Adrenal gland (tissue), 12 donors: ENCODE data around the gene SMIM10L2A. TPM values are rescaled to one million over a fixed set of nuclear protein-coding genes. Genes with fewer than 3 reads are reported as not detected.

Experiments used
- DNase-seq, 7 donors: peaks; one replicate each; pipeline ENCODE4 v3.0.0-alpha.2; 2019 to 2020
- H3K27ac ChIP-seq, 5 donors: fragments of 200-600 bp; sonication (generic) in 4 of 5; 1 replicate in 3 of 5; 2 replicates in 2 of 5; pipeline versions ENCODE4 v1.5.1 to v1.8.0; 2016 to 2020; ENCODE audit warnings: mild to moderate bottlenecking in 1 of 5
- H3K27me3 ChIP-seq: fragments of 200-600 bp; 2 replicates; pipeline ENCODE4 v1.8.0; 2021
- H3K36me3 ChIP-seq, 2 donors: fragments of 200-600 bp; replicated peaks in 1 of 2; 1 replicate in 1 of 2; 2 replicates in 1 of 2; pipeline versions ENCODE4 v1.5.1 to v1.8.0; 2018 to 2022
- H3K4me1 ChIP-seq, 2 donors: fragments of 200-600 bp; replicated peaks in 1 of 2; 1 replicate in 1 of 2; 2 replicates in 1 of 2; pipeline versions ENCODE4 v1.5.1 to v1.8.0; 2018 to 2021
- H3K4me3 ChIP-seq, 4 donors: fragments of 200-600 bp; sonication (generic) in 3 of 4; one replicate each; pipeline ENCODE4 v1.5.1; 2016 to 2018
- H3K9me3 ChIP-seq, 3 donors: fragments of 200-600 bp; sonication (generic) in 1 of 3; replicated peaks in 1 of 3; 1 replicate in 2 of 3; 2 replicates in 1 of 3; pipeline versions ENCODE4 v1.5.1 to v1.8.0; 2016 to 2021
- POLR2A ChIP-seq, 2 donors: fragments of 450-650 bp; IDR thresholded peaks; one replicate each; pipeline ENCODE4 v1.6.1; 2017; ENCODE audit warnings: antibody characterized with exemption in 2 of 2, mild to moderate bottlenecking in 2 of 2, moderate library complexity in 1 of 2
- WGBS, 4 donors: extraction: QIAGEN DNeasy Blood & Tissue Kit in 2 of 4; methylation state at CpG; one replicate each; pipeline versions ENCODE4 v1.1.5 to v1.1.7; 2013 to 2017; 5-methylcytosine and 5-hydroxymethylcytosine counted together
- intact Hi-C, 2 donors: fragments of 100-400 bp; cut with DNase I; formaldehyde crosslinking; loops; one replicate each; pipeline versions ENCODE4 v1.14.1 to v1.15.0; 2022 to 2023
- polyA plus RNA-seq, 3 donors: library from polyadenylated mRNA; stranded (reverse); fragments of 200-250 nt in 2 of 3; fragments of 350-450 nt in 1 of 3; fragmentation: Illumina TruSeq in 1 of 3; extraction: RNeasy Lipid Tissue Mini Kit (QIAGEN cat#74804) in 1 of 3; gene quantifications; one replicate each; pipeline ENCODE4 v1.2.3, GENCODE V29; 2013 to 2014
- total RNA-seq, 9 donors: library from RNA; depleted of rRNA in 4 of 9; stranded (reverse); fragments of >200 nt in 4 of 9; fragments of 120-200 nt in 1 of 9; fragmentation: NEBNext Ultra II Directional in 1 of 9; extraction: Animal tissue kit (Norgen Biotek cat#: 25700) in 1 of 9; gene quantifications; one replicate each; pipeline versions ENCODE4 v1.1.0 to v1.2.4, GENCODE V29; 2013 to 2023
- TF ChIP-seq, protein P1 (sequence below), 6 experiments: fragments of 450-650 bp in 4 of 6; fragments of 200-600 bp in 2 of 6; sonication (generic) in 1 of 6; IDR thresholded peaks; 1 replicate in 5 of 6; 2 replicates in 1 of 6; pipeline versions ENCODE4 v1.5.1 to v1.8.0; 2016 to 2021; ENCODE audit warnings: antibody characterized with exemption in 6 of 6, mild to moderate bottlenecking in 2 of 6, moderate library complexity in 1 of 6
- donor health status: healthy with polysubstance abuse.
- donor health status: Bipolar disorder and iron deficiency.
- donor health status: DM: yes; HTN: yes; CAD: no.
- donor health status: DM: no; HTN: no; CAD: no.
- donor health status: DM: no; HTN: no; CAD: no.
- donor health status: DM: yes; HTN: yes; CAD: no.

The SMIM10L2A gene
- total and polyA plus RNA-seq, 12 donors = 31.5 to 109 (median 39.3) TPM

DNA sequence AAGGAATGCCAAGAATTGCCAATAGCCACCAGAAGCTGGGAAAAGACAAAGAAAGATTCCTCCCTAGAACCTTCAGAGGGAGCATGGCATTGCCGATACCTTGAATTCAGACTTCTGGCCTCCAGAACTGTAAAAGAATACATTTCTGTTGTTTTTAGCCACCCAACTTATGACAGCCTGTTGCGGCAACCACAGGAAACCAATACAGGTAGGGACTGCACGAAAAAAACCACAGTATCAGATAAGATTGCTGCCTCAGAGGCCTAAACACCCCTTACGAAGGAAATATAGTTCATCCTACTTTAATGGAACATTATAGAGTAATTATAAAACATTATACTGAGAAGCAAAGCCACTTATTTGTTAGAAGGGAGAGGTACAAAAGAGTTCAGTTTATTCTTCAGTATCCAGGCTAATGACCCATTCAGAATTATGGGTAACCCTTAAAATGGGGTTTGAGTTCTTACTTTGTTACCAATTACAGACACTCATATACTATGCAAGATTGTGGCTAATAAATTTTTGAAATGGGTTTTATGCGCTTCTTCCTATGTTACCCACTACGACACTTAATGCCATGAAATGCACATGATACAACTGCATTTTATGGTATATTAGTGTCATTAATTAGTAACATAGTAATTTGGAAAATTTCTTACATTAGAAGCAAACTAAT lies 37.4 kb upstream of the SMIM10L2A start:
- WGBS, 4 donors = 81 to 85% (median 83%) methylated on average over 6 of the region's 6 CpGs

DNA sequence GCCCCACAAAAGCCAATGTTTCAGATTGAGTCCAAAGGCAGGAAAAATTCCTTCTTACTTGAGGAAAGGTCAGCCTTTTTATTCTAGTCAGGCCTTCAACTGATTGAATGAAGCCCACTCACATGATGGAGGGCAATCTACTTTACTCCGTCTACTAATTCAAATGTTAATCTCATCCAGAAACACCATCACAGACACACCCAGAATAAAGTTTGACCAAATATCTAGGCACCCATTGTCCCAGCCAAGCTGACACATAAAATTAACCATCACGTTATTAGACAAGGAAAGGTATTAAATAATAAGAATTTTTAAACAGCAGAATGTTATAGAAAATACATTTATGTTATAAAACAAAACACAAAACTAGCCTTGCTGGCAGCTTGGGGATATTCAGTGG lies 32.9 kb upstream of the SMIM10L2A start:
- 67 to 89% (median 78%) methylated on average over 2 of the region's 2 CpGs for WGBS, 4 donors
- no peaks in the 10 kb centered on the region for H3K36me3 ChIP-seq
- no peaks in the 10 kb centered on the region for H3K4me1 ChIP-seq
- peaks cover 6% of the 10 kb centered on the region for H3K27me3 ChIP-seq
- H3K27ac ChIP-seq = no peak overlapping the region
- no peaks in the 10 kb centered on the region for H3K9me3 ChIP-seq
- no peak overlapping the region for H3K4me3 ChIP-seq
- DNase-seq = no peak
- TF ChIP-seq, protein P1, sequence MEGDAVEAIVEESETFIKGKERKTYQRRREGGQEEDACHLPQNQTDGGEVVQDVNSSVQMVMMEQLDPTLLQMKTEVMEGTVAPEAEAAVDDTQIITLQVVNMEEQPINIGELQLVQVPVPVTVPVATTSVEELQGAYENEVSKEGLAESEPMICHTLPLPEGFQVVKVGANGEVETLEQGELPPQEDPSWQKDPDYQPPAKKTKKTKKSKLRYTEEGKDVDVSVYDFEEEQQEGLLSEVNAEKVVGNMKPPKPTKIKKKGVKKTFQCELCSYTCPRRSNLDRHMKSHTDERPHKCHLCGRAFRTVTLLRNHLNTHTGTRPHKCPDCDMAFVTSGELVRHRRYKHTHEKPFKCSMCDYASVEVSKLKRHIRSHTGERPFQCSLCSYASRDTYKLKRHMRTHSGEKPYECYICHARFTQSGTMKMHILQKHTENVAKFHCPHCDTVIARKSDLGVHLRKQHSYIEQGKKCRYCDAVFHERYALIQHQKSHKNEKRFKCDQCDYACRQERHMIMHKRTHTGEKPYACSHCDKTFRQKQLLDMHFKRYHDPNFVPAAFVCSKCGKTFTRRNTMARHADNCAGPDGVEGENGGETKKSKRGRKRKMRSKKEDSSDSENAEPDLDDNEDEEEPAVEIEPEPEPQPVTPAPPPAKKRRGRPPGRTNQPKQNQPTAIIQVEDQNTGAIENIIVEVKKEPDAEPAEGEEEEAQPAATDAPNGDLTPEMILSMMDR (IDR thresholded peaks at IDR 0.05) = no peak
- TF ChIP-seq POLR2A (IDR thresholded peaks at IDR 0.05) = no peak
- intact Hi-C loops = no loop called here

More for the DNA sequence above, 37.4 kb upstream of the SMIM10L2A start:
- no peak for TF ChIP-seq POLR2A (IDR thresholded peaks at IDR 0.05)
- TF ChIP-seq, protein P1 (IDR thresholded peaks at IDR 0.05) = no peak
- Histone ChIP-seq H3K36me3 (no peaks in the 10 kb centered on the region), H3K27ac (no peak overlapping the region), H3K4me3 (no peak overlapping the region), H3K9me3 (no peaks in the 10 kb centered on the region), H3K27me3 (peaks cover 6% of the 10 kb centered on the region), H3K4me1 (no peaks in the 10 kb centered on the region)
- no peak for DNase-seq
- intact Hi-C loops = no loop called here

DNA sequence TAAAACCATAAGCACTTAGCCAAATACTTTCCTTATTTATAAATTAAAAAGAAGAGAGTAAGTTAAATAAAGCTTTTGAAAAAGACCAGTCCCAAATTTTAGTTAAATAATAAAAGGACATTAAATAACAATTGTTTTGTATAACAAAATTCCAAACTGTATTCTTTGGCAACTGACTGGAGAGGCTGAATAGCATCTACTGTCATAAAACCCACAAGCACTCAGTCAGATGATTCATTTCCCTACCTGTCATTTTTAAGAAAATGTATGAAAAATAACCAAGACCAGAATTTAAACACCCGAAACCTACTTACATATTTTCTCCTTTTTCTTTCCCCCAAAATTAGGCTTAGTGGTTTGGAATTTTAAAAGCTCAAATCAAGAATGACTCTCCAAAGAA lies 32.5 kb upstream of the SMIM10L2A start:
- no peaks in the 10 kb centered on the region for H3K4me1 ChIP-seq
- intact Hi-C loops = no loop called here
- no peaks in the 10 kb centered on the region for H3K36me3 ChIP-seq
- no peak overlapping the region for H3K4me3 ChIP-seq
- WGBS, 4 donors = 77 to 91% (median 86%) methylated on average over 1 of the region's 1 CpG
- no peak overlapping the region for H3K27ac ChIP-seq
- TF ChIP-seq POLR2A (IDR thresholded peaks at IDR 0.05) = no peak
- TF ChIP-seq, protein P1 (IDR thresholded peaks at IDR 0.05) = no peak
- H3K27me3 ChIP-seq = peaks cover 4% of the 10 kb centered on the region
- no peak for DNase-seq
- H3K9me3 ChIP-seq = no peaks in the 10 kb centered on the region

DNA sequence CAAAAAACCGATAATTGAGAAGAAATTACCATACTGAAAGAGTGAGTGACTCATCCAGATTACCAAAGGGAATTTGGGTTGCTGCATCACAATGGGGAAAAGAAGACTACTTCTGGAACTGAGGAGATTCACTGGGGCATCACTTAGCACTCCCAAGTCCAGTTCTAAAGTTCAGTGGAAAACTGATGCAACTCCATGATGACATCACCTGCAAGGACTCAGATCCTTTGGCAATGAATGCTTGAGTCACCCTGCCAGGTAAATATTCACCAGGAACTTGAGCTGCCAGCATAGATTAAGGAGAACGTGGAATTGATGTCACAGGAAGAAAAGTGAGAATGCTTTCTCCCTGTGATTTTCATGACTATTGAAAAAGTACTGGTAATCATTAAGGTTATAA lies 32.0 kb upstream of the SMIM10L2A start:
- no peak overlapping the region for H3K27ac ChIP-seq
- H3K9me3 ChIP-seq = no peaks in the 10 kb centered on the region
- H3K27me3 ChIP-seq = no peaks in the 10 kb centered on the region
- H3K36me3 ChIP-seq = no peaks in the 10 kb centered on the region
- TF ChIP-seq POLR2A (IDR thresholded peaks at IDR 0.05) = no peak
- TF ChIP-seq, protein P1 (IDR thresholded peaks at IDR 0.05) = no peak
- no peak for DNase-seq
- WGBS, 4 donors = 33 to 64% (median 48%) methylated on average over 2 of the region's 2 CpGs
- no peak overlapping the region for H3K4me3 ChIP-seq
- H3K4me1 ChIP-seq = no peaks in the 10 kb centered on the region
- intact Hi-C loops = no loop called here
